Measurements from ENCODE around the gene FCMR.

FCMR gene

DNA sequence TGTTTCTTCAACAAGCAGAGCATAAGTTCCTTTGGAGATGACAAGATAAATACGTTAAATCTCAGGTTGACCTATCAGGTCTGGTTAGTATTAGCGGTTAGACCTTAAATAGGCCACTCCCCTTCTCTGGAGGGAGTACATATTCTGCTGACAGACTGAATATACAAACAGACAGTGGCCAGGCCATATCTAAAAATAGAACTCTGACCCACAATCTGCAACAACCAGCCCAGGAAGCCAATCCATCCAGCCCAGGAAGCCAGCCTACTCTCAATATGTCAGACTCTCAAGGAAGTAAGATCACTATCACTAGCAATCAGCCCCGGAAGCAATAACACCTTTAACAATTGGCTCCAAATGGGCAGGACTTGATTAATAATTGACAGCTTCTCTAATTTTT is 49.6 kb downstream of the FCMR start:
- TF ChIP-seq, protein P1, sequence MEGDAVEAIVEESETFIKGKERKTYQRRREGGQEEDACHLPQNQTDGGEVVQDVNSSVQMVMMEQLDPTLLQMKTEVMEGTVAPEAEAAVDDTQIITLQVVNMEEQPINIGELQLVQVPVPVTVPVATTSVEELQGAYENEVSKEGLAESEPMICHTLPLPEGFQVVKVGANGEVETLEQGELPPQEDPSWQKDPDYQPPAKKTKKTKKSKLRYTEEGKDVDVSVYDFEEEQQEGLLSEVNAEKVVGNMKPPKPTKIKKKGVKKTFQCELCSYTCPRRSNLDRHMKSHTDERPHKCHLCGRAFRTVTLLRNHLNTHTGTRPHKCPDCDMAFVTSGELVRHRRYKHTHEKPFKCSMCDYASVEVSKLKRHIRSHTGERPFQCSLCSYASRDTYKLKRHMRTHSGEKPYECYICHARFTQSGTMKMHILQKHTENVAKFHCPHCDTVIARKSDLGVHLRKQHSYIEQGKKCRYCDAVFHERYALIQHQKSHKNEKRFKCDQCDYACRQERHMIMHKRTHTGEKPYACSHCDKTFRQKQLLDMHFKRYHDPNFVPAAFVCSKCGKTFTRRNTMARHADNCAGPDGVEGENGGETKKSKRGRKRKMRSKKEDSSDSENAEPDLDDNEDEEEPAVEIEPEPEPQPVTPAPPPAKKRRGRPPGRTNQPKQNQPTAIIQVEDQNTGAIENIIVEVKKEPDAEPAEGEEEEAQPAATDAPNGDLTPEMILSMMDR (IDR thresholded peaks at IDR 0.05; ENCODE audit: insufficient read depth, missing control alignments), result no peak
- FAIRE-seq, result no peak

DNA sequence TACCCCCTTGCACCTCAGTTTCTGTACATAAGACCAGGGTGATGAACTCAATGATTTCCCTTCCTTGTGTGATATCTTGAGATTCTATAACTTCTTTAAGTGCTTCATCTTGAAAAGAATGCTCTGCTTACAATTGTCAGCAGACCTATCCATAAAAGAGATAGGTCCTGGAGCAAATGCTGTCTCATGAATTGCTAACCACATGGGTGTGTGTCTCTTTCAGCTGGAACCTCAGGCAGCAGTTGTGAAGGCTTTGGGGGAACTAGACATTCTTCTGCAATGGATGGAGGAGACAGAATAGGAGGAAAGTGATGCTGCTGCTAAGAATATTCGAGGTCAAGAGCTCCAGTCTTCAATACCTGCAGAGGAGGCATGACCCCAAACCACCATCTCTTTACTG is 53.5 kb downstream of the FCMR start:
- FAIRE-seq, result no peak

More for the DNA sequence above, 49.6 kb downstream of the FCMR start:
- no peak for DNase-seq (ENCODE audit: insufficient read length, low spot score)

GRCh38 chr1:206867716-206868115 is 54.0 kb downstream of the FCMR start:
- no peak for FAIRE-seq
- DNase-seq (ENCODE audit: insufficient read length, low spot score), result no peak

More for the DNA sequence above, 53.5 kb downstream of the FCMR start:
- DNase-seq (ENCODE audit: insufficient read length, low spot score), result no peak
- TF ChIP-seq, protein P1 (IDR thresholded peaks at IDR 0.05; ENCODE audit: insufficient read depth, missing control alignments), result no peak

GRCh38 chr1:206867239-206867638 is 54.5 kb downstream of the FCMR start:
- TF ChIP-seq, protein P1 (IDR thresholded peaks at IDR 0.05; ENCODE audit: insufficient read depth, missing control alignments), result no peak
- FAIRE-seq (no peak), DNase-seq (ENCODE audit: insufficient read length, low spot score) (no peak)

More at GRCh38 chr1:206867716-206868115, 54.0 kb downstream of the FCMR start:
- TF ChIP-seq, protein P1 (IDR thresholded peaks at IDR 0.05; ENCODE audit: insufficient read depth, missing control alignments), result no peak

DNA sequence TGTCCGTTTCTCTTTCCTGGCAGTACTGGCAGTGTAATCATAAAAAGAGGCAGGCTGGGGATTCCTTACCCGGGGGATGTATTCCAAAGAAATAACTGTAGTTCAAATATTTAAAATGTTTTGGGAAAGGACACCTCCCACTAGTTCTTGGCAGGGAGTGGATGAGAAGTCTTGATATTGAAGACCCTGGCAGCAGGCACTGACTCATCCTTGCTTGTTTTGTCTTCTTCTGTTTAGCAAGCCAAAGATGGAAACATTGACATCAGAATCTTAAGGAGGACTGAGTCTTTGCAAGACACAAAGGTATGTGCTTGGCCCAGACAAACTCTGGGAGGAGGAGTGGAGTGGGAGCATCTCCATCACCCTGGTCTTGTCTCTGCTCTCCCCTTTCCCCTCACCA is 55.7 kb downstream of the FCMR start:
- no peak for DNase-seq (ENCODE audit: insufficient read length, low spot score)
- no peak for FAIRE-seq

DNA sequence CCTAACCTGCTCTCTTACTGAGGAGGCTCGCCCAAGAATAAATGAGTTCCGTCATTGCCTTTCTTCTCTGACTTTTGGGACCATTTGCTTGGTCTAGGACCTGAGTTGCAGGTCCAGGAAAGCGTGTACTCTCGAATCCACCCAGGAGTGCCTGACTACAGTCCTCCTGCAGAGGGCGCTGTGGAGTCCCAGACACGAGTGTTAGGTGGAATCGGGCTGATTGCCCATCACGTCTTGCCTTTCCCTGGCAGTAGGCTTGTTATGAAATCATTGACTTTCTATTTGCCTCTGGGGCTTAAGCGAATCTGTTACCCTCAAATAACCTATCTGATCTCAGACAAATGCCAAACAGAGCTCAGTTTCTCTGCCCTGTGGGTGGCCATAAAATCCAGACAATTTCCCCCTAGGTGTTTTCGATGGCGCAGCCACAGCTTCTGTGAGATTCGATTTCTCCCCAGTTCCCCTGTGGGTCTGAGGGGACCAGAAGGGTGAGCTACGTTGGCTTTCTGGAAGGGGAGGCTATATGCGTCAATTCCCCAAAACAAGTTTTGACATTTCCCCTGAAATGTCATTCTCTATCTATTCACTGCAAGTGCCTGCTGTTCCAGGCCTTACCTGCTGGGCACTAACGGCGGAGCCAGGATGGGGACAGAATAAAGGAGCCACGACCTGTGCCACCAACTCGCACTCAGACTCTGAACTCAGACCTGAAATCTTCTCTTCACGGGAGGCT is 56.6 kb downstream of the FCMR start, which contains the start of gene IL20:
IL20 (plus strand) TSS at position 685 of the 733 bp plus-strand sequence. CDS start 230 bp downstream, outside the sequence.
- no peak for DNase-seq (ENCODE audit: insufficient read length, low spot score)
- FAIRE-seq, result no peak
- TF ChIP-seq, protein P1 (IDR thresholded peaks at IDR 0.05; ENCODE audit: insufficient read depth, missing control alignments), result peak; percentile 86

More for the DNA sequence above, 55.7 kb downstream of the FCMR start:
- TF ChIP-seq, protein P1 (IDR thresholded peaks at IDR 0.05; ENCODE audit: insufficient read depth, missing control alignments), result no peak

GRCh38 chr1:206863266-206863665 is 58.5 kb downstream of the FCMR start:
- no peak for DNase-seq (ENCODE audit: insufficient read length, low spot score)
- no peak for FAIRE-seq
- TF ChIP-seq, protein P1 (IDR thresholded peaks at IDR 0.05; ENCODE audit: insufficient read depth, missing control alignments), result no peak
